GM18498 (cell line): Measurements from ENCODE around the gene PPP2CA.
"Not testable (repeated sequence)": the region's sequence is repeated elsewhere in the genome, so short reads cannot be mapped to it uniquely, and the experiment has no call there.

Source experiments
- ATAC-seq: cut with Tn5 transposase; IDR thresholded peaks from one replicate; pipeline ENCODE4 v1.9.1; 2021; ENCODE audit warnings: mild to moderate bottlenecking, moderate library complexity; ENCODE audit not compliant: unreplicated experiment

PPP2CA gene

GRCh38 chr5:134245692-134246091, 19.8 kb upstream of the PPP2CA start:
- no peak for ATAC-seq

DNA sequence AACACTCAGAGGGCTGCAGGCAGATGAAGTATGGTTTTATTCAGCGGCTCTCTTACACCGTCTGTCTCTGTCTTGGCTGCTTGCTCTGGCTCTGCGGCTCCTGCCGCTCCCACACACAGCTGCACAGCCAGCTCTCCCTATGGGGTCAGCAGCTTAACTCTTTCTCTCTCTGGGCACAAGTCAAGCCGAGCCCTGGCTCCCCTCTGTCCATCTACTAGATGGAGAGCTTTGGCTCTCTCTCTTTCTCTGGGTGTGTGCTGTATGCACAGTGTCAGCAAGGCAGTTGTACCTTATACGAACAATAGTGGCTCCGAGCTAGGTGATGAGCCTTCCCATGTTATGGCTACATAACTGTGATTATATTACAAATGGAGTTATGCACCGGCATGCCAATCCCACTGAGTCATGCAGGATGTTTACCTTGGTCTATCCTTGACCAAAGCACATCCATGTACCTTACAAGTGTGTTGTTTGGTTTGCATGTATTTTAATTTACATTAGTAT, 19.3 kb upstream of the PPP2CA start:
- no peak for ATAC-seq

GRCh38 chr5:134242146-134242545, 16.3 kb upstream of the PPP2CA start:
- no peak for ATAC-seq

DNA sequence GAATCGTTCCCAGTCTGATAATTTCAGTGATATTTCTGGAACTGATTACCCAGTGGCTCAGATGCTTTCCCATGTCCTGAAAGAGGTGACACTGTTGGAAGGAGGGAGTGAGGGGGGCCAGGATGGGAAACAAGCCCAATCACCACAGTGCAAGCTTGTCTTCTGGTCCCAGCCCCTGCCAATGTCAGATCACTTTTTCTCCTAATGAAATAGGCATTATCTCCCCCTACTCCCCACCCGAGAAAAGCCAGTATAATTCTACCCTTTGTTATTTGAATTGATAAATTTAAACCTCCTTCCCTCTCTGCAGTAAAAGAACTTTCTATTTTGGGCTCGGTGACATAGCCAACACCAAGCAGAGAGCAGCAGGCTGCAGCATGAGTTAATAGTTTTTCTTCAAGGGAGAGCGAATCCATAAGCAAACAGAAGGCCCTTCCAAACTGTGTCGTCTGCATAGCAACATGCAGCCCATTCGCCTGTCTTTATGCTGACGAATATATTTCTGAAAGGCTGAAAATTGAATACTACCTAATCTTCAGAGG, 14.6 kb upstream of the PPP2CA start:
- ATAC-seq = no peak

DNA sequence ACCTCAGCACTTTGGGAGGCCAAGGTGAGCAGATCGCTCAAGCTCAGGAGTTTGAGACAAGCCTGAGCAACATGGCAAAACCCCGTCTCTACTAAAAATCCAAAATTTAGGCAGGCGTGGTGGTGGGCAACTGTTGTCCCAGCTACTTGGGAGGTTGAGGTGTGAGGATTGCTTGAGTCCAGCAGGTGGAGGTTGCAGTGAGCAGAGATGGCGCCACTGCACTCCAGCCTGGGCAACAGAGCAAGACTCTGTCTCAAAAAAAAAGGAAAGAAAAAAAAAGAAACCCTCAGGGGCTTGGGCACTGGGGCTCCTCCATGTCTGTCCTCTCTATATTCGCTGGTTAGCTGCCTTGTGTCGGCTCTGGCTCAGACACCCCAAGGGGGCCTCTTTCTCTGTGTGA, 10.9 kb upstream of the PPP2CA start:
- no peak for ATAC-seq

- ATAC-seq = no peak
These were observed 10.4 kb upstream of the PPP2CA start for GRCh38 chr5:134236318-134236717.

DNA sequence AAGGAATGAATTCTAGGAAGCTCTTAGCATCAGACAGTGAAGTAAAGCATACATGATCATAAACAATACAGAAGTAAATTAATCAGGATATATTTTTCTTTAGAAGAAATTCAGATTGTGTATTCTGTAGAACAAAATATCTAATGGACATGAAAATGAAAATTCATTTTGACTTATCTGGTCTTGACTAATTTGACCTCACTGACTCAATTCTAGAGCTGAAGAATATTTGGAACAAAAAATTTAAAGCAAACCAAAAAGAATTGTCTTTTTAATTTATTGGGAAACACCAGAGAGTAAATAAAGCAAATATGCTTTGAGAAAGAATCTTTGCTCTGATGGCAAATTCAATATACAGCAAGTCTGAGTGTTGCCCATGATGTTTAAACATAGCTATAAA, 2.8 kb upstream of the PPP2CA start:
- no peak for ATAC-seq

DNA sequence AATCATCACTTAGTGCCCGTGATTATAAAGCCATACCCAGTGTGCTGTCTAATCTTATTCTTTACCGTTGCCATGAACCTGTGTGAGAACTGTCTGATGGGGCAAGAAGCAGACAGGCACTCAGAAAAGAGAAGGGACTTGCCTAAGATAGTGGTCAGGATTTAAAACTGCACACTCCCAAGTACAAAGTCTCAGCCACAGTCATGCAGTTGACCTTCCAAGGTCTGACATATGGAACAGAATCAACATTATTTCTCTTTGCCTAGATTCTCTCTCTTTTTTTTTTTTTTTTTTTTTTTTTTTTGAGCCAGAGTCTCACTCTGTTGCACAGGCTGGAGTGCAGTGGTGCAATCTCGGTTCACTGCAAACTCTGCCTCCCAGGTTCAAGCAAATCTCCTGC, 1.9 kb upstream of the PPP2CA start:
- no peak for ATAC-seq

GRCh38 chr5:134227259-134227658, 1.4 kb upstream of the PPP2CA start:
- ATAC-seq = no peak

- ATAC-seq = peak; percentile 14
These were observed 744 bp upstream of the PPP2CA start for GRCh38 chr5:134226441-134227192.

DNA sequence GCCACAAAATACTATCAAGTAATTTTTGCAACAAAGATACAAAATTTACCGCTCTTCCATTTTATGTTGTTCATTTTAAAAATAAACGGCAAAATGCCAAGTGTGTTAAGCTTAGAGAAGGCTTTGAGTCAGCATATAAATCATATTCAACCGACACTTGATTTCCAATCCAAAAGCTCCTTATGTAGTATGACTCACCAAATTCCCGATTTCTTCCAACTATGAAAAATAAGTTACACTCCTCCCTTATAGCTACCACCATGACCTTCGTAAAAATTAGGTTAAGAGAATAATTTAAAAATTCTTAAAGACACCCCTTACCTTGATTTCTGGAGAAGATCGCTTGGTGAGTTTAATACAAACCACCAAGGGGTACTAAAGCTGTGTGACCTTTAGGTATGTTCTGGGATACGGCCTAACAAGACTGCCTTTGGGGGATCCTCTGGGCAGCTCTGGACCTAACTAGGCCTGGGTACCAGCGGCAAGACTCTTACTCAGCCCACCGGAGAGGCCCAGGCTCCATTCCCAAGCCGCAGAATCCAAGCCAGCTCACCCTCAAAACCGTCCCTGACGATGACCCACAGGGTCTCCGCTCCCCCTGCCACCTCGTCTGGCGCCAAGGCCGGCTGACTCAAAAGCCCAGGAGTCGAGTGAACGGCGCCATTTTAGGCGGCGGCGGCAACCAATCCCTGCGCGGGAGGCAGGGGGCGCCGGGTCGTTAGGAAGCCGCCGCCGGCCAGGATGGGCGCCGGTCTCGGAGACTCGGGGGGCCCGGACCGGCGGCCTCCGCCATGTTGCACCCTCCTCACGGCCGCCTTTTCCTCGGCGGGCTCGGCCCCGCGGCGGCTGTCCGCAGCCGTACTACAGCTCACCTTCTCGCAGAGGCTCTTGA, 739 bp downstream of the PPP2CA start:
- peak; percentile 43 for ATAC-seq

DNA sequence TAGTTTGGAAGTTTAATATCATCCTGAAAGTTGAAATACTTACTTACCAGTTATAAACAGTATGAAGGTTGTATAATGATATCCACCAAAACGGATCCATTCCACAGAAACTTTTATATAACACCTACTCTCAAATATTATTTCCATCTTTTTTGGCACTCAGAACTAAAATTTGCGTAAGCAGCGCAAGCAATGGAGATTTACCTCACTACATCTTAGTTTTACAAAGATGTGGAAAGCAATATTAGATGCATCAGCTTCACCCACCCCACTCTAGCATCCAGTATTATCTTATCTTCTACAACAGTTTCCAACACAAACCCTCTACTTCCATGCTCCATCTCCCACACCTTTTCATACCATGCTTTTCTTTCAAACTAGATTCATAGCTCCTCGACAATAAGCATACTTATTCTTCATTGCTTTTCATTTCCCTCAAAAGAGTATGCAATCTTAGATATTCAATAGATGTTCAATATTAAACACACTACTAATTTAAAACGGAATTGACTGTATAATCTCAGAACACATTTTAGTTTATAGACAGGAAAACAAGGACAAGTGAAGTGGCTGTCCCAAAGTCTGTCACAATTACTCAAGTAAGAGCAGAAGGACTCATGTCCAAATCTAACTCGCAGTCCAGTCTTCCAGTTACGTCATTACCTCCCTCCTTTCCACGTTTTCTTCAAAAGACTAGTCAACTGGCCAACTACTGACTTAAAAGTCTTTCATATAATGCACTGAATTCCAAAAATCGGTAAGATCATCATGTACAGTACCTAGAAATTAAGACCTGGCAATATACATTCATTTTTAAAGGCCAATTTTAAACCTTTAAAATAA, 2.2 kb downstream of the PPP2CA start:
- ATAC-seq = no peak

DNA sequence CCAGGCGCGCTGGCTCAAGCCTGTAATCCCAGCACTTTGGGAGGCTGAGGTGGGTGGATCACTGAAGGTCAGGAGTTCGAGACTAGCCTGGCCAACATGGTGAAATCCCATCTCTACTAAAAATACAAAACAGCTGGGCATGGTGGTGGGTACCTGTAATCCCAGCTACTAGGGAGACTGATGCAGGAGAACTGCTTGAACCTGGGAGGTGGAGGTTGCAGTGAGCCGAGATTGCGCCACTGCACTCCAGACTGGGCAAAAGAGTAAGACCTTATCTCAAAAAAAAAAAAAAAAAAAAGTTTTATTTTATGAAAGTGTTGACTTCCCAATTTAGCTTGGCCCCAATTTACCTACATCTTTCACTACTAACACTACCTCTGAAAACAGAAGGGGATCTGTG, 4.2 kb downstream of the PPP2CA start:
- not testable (repeated sequence) for ATAC-seq

- ATAC-seq = no peak
These were observed 10.1 kb downstream of the PPP2CA start for GRCh38 chr5:134215757-134216156.

DNA sequence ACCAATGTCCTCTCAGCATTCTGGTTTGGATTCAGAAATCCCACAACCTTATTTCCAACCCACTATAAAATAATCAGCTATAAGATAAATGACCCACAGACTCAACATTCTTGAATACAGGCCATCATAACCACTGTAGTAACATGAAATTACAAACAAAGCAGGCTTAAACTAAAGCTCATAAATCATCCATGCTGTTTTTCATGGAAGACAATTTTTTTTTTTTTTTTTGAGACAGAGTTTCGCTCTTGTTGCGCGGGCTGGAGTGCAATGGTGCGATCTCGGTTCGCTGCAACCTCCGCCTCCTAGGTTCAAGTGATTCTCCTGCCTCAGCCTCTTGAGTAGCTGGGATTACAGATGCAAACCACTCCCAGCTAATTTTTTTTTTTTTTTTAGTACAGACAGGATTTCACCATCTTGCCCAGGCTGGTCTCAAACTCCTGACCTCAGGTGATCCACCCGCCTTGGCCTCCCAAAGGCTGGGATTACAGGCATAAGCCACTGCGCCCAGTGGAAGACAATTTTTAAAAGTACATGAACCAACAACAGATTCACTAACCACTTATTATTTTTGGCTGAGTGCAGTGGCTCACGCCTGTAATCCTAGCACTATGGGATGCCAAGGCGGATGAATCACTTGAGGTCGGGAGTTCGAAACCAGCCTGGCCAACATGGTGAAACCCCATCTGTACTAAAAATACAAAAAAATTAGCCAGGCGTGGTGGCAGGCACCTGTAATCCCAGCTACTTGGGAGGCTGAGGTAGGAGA, 14.4 kb downstream of the PPP2CA start:
- not testable (repeated sequence) for ATAC-seq

GRCh38 chr5:134209477-134210245, 16.2 kb downstream of the PPP2CA start:
- no peak for ATAC-seq

GRCh38 chr5:134207696-134208095, 18.2 kb downstream of the PPP2CA start:
- ATAC-seq = no peak

- ATAC-seq = no peak
These were observed 19.2 kb downstream of the PPP2CA start for GRCh38 chr5:134206627-134207160.

- no peak for ATAC-seq
These were observed 21.3 kb downstream of the PPP2CA start for GRCh38 chr5:134204575-134204974.
